Choroid plexus epithelial cell (primary cell): ENCODE data around the gene PDK2.
A peak's percentile ranks its signal among the peaks of the same experiment; 100 is the strongest.
"Not testable (repeated sequence)": the region's sequence is repeated elsewhere in the genome, so short reads cannot be mapped to it uniquely, and the experiment has no call there.

Experiments used
- DNase-seq: peaks from one replicate; pipeline ENCODE4 v3.0.0-alpha.2; 2010; ENCODE audit warnings: low read depth
- H3K4me3 ChIP-seq: 2 replicates; pipeline ENCODE4 v1.5.1; 2011; ENCODE audit warnings: low read depth, mild to moderate bottlenecking, control low read depth, low read length, moderate library complexity
- TF ChIP-seq, protein P1 (sequence below): conservative IDR thresholded peaks from 2 replicates; pipeline ENCODE4 v1.5.1; 2011; ENCODE audit warnings: low read depth, mild to moderate bottlenecking, control low read depth, inconsistent platforms, low read length, moderate library complexity

The PDK2 gene

DNA sequence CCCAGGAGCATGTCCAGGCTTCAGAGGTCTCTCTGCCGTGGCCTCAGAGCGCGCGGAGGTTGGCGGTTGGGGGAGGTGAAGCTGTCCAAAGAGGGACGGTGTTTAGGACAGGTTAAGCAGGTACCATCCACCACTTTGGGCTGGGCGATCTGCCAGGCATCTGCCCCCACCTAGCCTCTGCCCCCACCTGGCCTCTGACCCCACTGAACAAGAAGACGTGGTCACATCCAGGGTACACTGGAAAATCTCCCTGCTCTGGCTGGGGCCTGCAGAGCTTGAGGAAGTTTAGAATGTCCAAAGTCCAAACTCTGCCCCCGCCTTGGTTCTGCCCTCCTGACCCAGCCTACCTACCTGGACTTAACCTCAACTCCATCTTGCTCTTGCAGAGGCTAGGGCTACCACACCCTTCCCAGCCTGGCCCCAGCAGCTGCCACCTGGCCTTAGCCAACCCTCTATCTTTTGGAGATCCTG, 37.6 kb upstream of the PDK2 start:
- DNase-seq, result no peak
- TF ChIP-seq, protein P1, sequence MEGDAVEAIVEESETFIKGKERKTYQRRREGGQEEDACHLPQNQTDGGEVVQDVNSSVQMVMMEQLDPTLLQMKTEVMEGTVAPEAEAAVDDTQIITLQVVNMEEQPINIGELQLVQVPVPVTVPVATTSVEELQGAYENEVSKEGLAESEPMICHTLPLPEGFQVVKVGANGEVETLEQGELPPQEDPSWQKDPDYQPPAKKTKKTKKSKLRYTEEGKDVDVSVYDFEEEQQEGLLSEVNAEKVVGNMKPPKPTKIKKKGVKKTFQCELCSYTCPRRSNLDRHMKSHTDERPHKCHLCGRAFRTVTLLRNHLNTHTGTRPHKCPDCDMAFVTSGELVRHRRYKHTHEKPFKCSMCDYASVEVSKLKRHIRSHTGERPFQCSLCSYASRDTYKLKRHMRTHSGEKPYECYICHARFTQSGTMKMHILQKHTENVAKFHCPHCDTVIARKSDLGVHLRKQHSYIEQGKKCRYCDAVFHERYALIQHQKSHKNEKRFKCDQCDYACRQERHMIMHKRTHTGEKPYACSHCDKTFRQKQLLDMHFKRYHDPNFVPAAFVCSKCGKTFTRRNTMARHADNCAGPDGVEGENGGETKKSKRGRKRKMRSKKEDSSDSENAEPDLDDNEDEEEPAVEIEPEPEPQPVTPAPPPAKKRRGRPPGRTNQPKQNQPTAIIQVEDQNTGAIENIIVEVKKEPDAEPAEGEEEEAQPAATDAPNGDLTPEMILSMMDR, result no peak
- H3K4me3 ChIP-seq, result peak overlapping the region; percentile 78

DNA sequence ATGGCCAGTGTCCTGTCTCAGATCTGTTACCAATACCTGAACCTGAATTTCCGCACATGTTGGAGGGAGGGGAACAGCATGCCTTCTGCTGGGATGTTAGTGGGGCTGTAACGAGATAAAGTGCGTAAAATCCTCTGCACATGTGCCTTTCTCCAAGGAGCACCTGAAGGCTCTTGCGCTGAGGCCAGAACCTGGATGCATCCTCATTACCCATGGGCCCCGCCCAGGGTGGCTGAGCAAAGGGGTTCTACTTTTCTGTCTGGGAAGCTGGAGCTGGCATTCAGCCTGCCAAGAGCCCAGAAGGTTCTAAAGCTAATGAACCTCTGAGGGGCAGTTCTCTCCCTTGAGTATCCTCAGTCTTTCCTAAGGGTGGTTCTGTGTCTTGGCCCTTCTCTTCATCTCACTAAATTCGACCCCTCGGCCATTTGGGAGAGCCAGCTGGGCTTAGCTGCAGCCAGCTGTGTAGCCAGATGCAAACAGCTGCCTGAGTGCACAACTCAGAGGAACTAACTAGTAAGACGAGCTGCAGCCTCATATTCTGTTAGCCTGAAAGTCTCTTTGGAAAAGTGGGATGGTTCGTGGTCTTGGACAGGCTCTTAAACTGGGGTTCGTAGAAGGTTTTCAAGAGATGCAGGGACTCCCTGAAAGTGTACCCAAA, 36.7 kb upstream of the PDK2 start:
- no peak for DNase-seq
- H3K4me3 ChIP-seq, result peak overlapping the region; percentile 4
- TF ChIP-seq, protein P1, result no peak

DNA sequence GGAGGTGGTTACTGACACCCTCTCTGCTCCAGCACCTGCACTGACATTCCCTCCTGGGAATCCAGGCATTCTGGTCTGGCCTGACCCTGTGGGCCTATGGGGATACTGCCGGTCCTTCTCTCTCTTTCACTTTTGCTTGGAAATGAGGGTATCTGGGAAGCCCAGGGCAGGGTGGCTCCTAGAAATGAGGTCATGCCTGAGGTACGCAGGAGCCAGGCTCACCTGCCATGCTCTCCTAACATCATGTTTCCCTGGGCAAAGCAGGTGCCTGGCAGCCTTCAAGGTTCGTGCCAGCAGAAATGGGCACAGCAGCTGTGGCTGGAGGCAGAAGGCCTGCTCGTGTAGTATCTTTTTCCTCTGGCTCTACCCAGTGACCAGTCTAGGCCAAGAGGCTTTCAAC, 35.9 kb upstream of the PDK2 start:
- H3K4me3 ChIP-seq, result no peak overlapping the region
- TF ChIP-seq, protein P1, result no peak
- DNase-seq, result no peak

DNA sequence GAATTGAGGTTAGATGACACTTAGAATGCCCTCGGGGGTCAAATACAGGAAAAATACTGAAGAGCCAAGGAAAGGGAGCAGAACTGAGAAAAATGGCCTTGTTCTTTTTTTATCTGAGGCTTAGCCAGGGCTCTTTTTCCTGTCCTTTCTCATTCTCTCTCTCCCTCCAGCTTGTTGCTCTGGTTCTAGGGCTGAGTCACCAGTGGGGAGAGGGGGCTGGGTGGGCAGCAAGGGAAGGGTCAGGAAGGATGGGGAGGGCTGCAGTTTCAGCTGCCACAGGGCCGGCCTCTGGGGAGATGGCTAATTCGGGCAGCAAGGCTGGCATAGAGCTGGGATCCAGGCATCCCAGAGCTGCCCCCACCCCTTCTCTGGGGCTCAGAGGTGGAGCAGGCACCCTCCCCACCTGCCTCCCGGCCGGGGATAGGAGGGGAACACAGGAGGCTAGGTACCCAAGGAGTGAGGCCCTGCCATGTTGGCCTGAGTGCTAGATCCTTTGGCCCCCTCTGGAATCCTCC, 35.3 kb upstream of the PDK2 start:
- H3K4me3 ChIP-seq, result no peak overlapping the region
- peak; percentile 57 for DNase-seq

DNA sequence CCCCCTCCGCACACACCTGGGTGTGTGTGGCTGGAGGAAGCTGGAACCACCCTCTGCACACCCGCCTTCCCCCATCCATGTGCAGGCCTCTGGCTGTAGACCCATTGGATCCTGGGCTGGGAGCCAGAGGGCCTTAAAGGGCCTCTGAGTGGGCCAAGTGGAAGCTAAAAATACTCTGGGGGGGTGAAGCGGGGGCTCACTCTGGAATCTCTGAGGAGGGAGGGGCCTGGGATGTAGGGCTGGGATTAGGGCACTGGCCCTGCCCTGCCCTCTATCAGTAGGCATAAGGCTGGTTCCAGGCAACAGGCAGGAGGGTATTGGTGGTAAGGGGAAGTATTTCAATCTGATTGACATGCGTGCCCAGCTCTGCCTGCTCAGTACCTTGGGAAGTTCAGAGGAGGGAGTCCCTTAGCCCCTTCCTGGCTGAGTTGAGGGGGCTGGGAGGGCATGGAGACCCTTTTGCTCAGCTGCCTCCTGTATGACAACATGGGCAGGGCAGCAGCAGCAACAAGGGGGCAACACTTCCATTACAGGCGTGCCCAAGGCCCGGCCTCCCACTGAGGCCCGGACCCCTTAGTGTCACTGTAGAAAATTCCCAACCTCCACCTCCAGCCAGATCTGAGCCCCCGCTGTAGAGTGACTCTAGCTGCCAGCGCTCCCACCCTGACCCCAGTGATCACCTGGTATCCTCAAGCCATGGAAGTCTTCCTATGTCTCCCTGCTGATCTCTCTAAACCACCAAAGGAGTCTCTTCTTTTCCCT, 34.0 kb upstream of the PDK2 start:
- H3K4me3 ChIP-seq, result no peak overlapping the region
- peak; percentile 62 for DNase-seq
- TF ChIP-seq, protein P1, result no peak

More for the DNA sequence above, 35.3 kb upstream of the PDK2 start:
- TF ChIP-seq, protein P1, result no peak

DNA sequence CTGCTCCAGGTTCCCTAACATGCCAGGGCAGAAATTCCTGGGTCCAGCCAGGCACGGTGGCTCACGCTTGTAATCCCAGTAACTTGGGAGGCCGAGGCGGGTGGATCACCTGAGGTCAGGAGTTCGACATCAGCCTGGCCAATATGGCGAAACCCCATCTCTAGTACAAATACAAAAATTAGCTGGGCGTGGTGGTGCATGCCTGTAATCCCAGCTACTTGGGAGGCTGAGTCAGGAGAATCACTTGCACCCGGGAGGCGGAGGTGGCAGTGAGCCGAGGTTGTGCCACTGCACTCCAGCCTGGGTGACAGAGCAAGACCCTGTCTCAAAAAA, 33.5 kb upstream of the PDK2 start:
- not testable (repeated sequence) for H3K4me3 ChIP-seq, DNase-seq

DNA sequence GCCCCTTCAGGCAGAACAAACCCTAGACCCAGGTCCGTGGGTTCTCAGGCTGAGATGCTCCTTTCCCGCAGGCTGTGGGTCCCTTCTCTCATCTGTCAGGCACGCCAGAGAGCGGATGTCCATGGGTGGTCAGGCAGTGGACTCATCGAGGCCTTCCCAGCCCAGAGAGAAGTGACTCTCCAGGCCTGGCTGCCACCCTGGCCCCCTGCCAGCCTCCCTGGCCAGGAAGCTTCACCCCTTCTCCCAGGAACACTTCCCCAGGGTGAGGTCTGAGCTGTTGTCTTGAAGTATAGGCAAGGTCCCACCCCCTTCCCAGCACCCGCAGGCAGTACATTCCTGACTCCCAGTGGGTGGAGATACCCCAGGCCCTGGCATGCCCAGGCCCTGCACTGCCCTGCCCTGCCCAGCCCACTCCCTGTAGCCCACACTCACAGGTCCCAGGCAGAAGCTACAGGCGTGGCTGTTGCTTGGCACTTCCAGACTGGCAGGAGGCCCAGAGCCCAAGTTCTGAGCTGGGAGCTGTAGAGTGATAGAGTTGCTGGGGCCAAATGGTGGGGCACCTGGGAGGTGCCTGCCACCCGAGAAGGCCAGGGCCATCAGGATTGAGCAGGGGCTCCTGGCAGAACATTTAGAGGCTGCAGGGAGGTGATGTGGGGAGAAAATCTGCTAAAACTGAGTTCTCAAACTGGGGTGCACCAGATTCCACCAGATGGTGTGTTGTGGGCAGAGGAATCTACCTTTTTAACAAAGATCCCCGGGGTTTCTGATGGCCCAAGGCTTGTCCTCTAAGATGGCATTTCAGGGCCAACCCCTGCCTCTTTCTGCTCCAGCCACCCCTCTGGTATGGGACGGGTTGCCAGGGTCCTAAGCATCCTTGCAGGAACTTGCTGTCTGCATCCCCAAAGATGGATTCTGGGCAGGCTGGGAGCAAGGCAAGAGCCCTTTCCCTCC, 32.6 kb upstream of the PDK2 start:
- TF ChIP-seq, protein P1, result no peak
- peak; percentile 66 for DNase-seq

More for the DNA sequence above, 32.6 kb upstream of the PDK2 start:
- no peak overlapping the region for H3K4me3 ChIP-seq
